ENCODE data around the gene SPSB3. TPM values are rescaled to one million over a fixed set of nuclear protein-coding genes. Genes with fewer than 3 reads are reported as not detected.

The SPSB3 gene
- total and polyA plus RNA-seq, 2 of the 4 experiments (the other 2 are of a cell fraction), result 9.1 to 30.8 TPM

- no peak overlapping the region for H3K23ac ChIP-seq (ENCODE audit: low read depth, low read length)
Measured at GRCh38 chr16:1788708-1789100, 6.3 kb upstream of the SPSB3 start.

More at GRCh38 chr16:1788708-1789100, 6.3 kb upstream of the SPSB3 start:
- Histone ChIP-seq H3K9ac (ENCODE audit: low read depth, low read length) (no peak overlapping the region), H3K27ac (ENCODE audit: insufficient read depth, low read length) (no peak overlapping the region), H2AK5ac (ENCODE audit: low read depth, low read length) (no peak overlapping the region), H3K18ac (ENCODE audit: low read depth, low read length) (no peak overlapping the region), H2BK20ac (ENCODE audit: low read depth, low read length) (no peak overlapping the region), H4K20me1 (ENCODE audit: insufficient read depth, low read length) (peaks cover 37% of the 10 kb centered on the region), H3K4me1 (ENCODE audit: control insufficient read depth, insufficient read depth, low read length) (no peaks in the 10 kb centered on the region), H3K36me3 (ENCODE audit: control insufficient read depth, insufficient read depth, low read length) (peaks cover 36% of the 10 kb centered on the region), H2BK5ac (ENCODE audit: low read depth, low read length, poor library complexity, severe bottlenecking) (no peak overlapping the region), H3K9me1 (ENCODE audit: insufficient read depth, low read length) (peaks cover 4% of the 10 kb centered on the region; the same call in 1 of the 2 replicates), H2AFZ (replicated peaks; ENCODE audit: low read length, poor library complexity) (no peak overlapping the region), H3K14ac (replicated peaks; ENCODE audit: low read depth, low read length) (no peak overlapping the region), H4K5ac (ENCODE audit: low read depth, low read length) (no peak overlapping the region), H3K4me3 (ENCODE audit: insufficient read depth, low read depth, low read length) (no peak overlapping the region), H3K56ac (ENCODE audit: extremely low read depth, insufficient read depth, low read length) (no peak overlapping the region), H4K8ac (ENCODE audit: low read depth in 2 of 2, low read length in 2 of 2) (no peak overlapping the region), H2BK120ac (ENCODE audit: low read depth, low read length) (no peak overlapping the region), H3K9me3 (ENCODE audit: control insufficient read depth, insufficient read depth, low read length) (no peaks in the 10 kb centered on the region), H4K91ac (ENCODE audit: insufficient read depth, low read depth, low read length) (no peak overlapping the region), H3K4ac (ENCODE audit: low read depth, low read length) (no peak overlapping the region), H2BK15ac (ENCODE audit: low read depth, low read length) (no peak overlapping the region), H2AK9ac (replicated peaks; ENCODE audit: low read depth, low read length, poor library complexity) (no peak overlapping the region), H3K79me1 (ENCODE audit: low read depth in 1 of 2, low read length in 2 of 2) (peaks cover 12 to 34% of the 10 kb centered on the region in 2 experiments; a peak in 3 of 4 replicates), H3K27me3 (ENCODE audit: control insufficient read depth, insufficient read depth, low read length) (no peaks in the 10 kb centered on the region), H3K4me2 (ENCODE audit: low read depth, low read length) (no peak overlapping the region)
- CTCF ChIA-PET, result no interaction called here
- 79% methylated on average over 15 of the region's 19 CpGs; no CpG with 5 or more reads in 1 of the 2 experiments for WGBS, 2 experiments (ENCODE audit: extremely low coverage in 2 of 2, insufficient read length in 1 of 2)
- in situ Hi-C loops (cut with MboI; ENCODE audit: low sequenced_read_pairs) (no loop called here), dilution Hi-C loops (cut with HindIII; ENCODE audit: low sequenced_read_pairs, unreplicated experiment) (no loop called here), intact Hi-C loops (cut with micrococcal nuclease) (no loop called here)
- POLR2A ChIA-PET (ENCODE audit: unreplicated experiment), result no interaction called here
- no peak for DNase-seq
- TF ChIP-seq, protein P1, sequence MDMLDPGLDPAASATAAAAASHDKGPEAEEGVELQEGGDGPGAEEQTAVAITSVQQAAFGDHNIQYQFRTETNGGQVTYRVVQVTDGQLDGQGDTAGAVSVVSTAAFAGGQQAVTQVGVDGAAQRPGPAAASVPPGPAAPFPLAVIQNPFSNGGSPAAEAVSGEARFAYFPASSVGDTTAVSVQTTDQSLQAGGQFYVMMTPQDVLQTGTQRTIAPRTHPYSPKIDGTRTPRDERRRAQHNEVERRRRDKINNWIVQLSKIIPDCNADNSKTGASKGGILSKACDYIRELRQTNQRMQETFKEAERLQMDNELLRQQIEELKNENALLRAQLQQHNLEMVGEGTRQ (IDR thresholded peaks at IDR 0.05; ENCODE audit: low read depth, low read length), result no peak
- TF ChIP-seq MXI1 (IDR thresholded peaks at IDR 0.05; ENCODE audit: borderline replicate concordance, low read depth, low read length), result no peak
- no peak for TF ChIP-seq MAZ (IDR thresholded peaks at IDR 0.05; ENCODE audit: borderline replicate concordance, low read depth, low read length)
- no peak for TF ChIP-seq NFE2L2 (IDR thresholded peaks at IDR 0.05; ENCODE audit: low read depth, low read length)
- TF ChIP-seq, protein P2, sequence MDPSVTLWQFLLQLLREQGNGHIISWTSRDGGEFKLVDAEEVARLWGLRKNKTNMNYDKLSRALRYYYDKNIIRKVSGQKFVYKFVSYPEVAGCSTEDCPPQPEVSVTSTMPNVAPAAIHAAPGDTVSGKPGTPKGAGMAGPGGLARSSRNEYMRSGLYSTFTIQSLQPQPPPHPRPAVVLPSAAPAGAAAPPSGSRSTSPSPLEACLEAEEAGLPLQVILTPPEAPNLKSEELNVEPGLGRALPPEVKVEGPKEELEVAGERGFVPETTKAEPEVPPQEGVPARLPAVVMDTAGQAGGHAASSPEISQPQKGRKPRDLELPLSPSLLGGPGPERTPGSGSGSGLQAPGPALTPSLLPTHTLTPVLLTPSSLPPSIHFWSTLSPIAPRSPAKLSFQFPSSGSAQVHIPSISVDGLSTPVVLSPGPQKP (IDR thresholded peaks at IDR 0.05; ENCODE audit: borderline replicate concordance, low read depth, low read length), result no peak
- no peak for TF ChIP-seq POLR2A (IDR thresholded peaks at IDR 0.05; ENCODE audit: low read depth, low read length)
- no peak for TF ChIP-seq RFX5 (IDR thresholded peaks at IDR 0.05; ENCODE audit: low read depth, low read length)
- TF ChIP-seq CEBPB (IDR thresholded peaks at IDR 0.05; ENCODE audit: low read depth, low read length), result no peak
- no TSS peak for BruUV-seq (replicated peaks)
- no peak for ATAC-seq (ENCODE audit: low read depth)

All from IMR-90 (cell line).